CD4-positive, alpha-beta T cell treated with Interleukin-4 for 1 hour (primary cell): ENCODE measurements around the gene MYO1H.
"Not testable (repeated sequence)": the region's sequence is repeated elsewhere in the genome, so short reads cannot be mapped to it uniquely, and the experiment has no call there.

Source experiments
- DNase-seq, 2 donors: peaks; one replicate each; pipeline ENCODE4 v3.0.0-alpha.2; 2020 to 2022

MYO1H gene

GRCh38 chr12:109473526-109474270 is 126.0 kb downstream of the MYO1H start:
- DNase-seq, result not testable (repeated sequence)

- DNase-seq, result no peak
Observed at GRCh38 chr12:109475121-109475520, 127.4 kb downstream of the MYO1H start.

- no peak for DNase-seq
Observed at GRCh38 chr12:109475993-109476806, 128.5 kb downstream of the MYO1H start.

- no peak for DNase-seq
Observed at GRCh38 chr12:109476807-109477184, 129.1 kb downstream of the MYO1H start.

GRCh38 chr12:109477185-109477962 is 129.7 kb downstream of the MYO1H start, which contains the start of the genes KCTD10 and UBE3B:
KCTD10 (minus strand) TSS chr12:109477300; CDS start chr12:109477262, 38 bp downstream.
UBE3B (plus strand) TSS chr12:109477634; CDS start chr12:109483552, 5,918 bp downstream.
- peak; percentile 82 to 88 for DNase-seq

GRCh38 chr12:109477963-109478315 is 130.2 kb downstream of the MYO1H start:
- peak in 1 of 2 donors; percentile 1 for DNase-seq

- no peak for DNase-seq
Observed at GRCh38 chr12:109479761-109480160, 132.1 kb downstream of the MYO1H start.

- DNase-seq, result no peak
Observed at GRCh38 chr12:109480356-109480755, 132.7 kb downstream of the MYO1H start.

- DNase-seq, result no peak
Observed at GRCh38 chr12:109481863-109482262, 134.2 kb downstream of the MYO1H start.

- no peak for DNase-seq
Observed at GRCh38 chr12:109482491-109482890, 134.8 kb downstream of the MYO1H start.

- DNase-seq, result no peak
Observed at GRCh38 chr12:109482894-109483293, 135.2 kb downstream of the MYO1H start.

GRCh38 chr12:109483346-109483745 is 135.6 kb downstream of the MYO1H start:
- no peak for DNase-seq

GRCh38 chr12:109485201-109485600 is 137.5 kb downstream of the MYO1H start:
- DNase-seq, result no peak

GRCh38 chr12:109487181-109488050 is 139.7 kb downstream of the MYO1H start:
- DNase-seq, result no peak

GRCh38 chr12:109488051-109488665 is 140.5 kb downstream of the MYO1H start:
- no peak for DNase-seq

GRCh38 chr12:109489016-109489954 is 141.6 kb downstream of the MYO1H start:
- DNase-seq, result no peak

- DNase-seq, result no peak
Observed at GRCh38 chr12:109489955-109490565, 142.4 kb downstream of the MYO1H start.

- no peak for DNase-seq
Observed at GRCh38 chr12:109491671-109492070, 144.0 kb downstream of the MYO1H start.

- no peak for DNase-seq
Observed at GRCh38 chr12:109492371-109492770, 144.7 kb downstream of the MYO1H start.

- no peak for DNase-seq
Observed at GRCh38 chr12:109493090-109493489, 145.4 kb downstream of the MYO1H start.
